HCT116 (cell line): Measurements from ENCODE around the gene ATP1B3.

ENCODE experiments used
- CTCF ChIP-seq, 3 experiments: fragments of 200-600 bp in 1 of 3; sonication (generic) in 1 of 3; IDR thresholded peaks in 2 of 3; conservative IDR thresholded peaks in 1 of 3; 2 replicates each; pipeline ENCODE4 v1.5.1; 2012 to 2017; ENCODE audit warnings: low read depth in 2 of 3, low read length in 2 of 3, antibody characterized with exemption in 1 of 3, borderline replicate concordance in 1 of 3, control low read depth in 1 of 3, mild to moderate bottlenecking in 1 of 3, mixed read lengths in 1 of 3, mixed run types in 1 of 3, moderate library complexity in 1 of 3; ENCODE audit not compliant: insufficient read depth in 1 of 3
- ELF1 ChIP-seq: IDR thresholded peaks from 2 replicates; pipeline ENCODE4 v1.6.1; 2012; ENCODE audit warnings: low read depth, borderline replicate concordance
- EZH2 ChIP-seq: fragments of 200-600 bp; sonication (generic); IDR thresholded peaks from 2 replicates; pipeline ENCODE4 v1.6.1; 2017; ENCODE audit warnings: antibody characterized with exemption, mixed run types
- JUND ChIP-seq: IDR thresholded peaks from 2 replicates; pipeline ENCODE4 v1.6.1; 2012
- POLR2A ChIP-seq: IDR thresholded peaks from 2 replicates; pipeline ENCODE4 v1.7.0; 2011; ENCODE audit warnings: borderline replicate concordance; ENCODE audit not compliant: insufficient read depth, insufficient read length; ENCODE audit errors: extremely low read depth
- REST ChIP-seq: IDR thresholded peaks from 2 replicates; pipeline ENCODE4 v1.6.1; 2012; ENCODE audit warnings: low read depth
- SP1 ChIP-seq: IDR thresholded peaks from 2 replicates; pipeline ENCODE4 v1.6.1; 2012; ENCODE audit warnings: low read depth

DNA sequence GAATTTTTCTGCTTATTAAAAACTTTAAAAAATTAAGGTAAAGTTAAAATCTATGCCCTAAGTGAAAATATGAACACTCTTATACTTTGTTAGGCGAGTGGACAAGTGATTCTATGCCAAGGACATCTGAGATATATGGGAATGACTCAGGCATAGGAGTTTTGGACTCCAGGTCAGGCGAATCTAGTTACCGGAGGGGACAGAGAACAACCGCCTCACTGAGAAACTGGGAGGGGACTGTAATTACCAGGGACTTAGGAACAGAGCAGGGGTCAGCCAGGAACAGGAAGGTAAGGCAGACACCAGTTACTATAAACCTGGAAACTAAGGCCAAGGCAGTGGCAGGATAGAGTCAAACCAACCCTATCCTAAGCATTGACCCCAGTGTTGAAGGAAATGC is 16.8 kb upstream of the ATP1B3 start:
- no peak for TF ChIP-seq REST
- no peak for TF ChIP-seq ELF1
- no peak for TF ChIP-seq POLR2A
- no peak for TF ChIP-seq JUND
- TF ChIP-seq CTCF (IDR thresholded peaks at IDR 0.05 in 2 of 3, conservative IDR thresholded peaks at IDR 0.05 in 1 of 3; ENCODE audit: borderline replicate concordance in 1 of 3, insufficient read depth in 1 of 3, low read depth in 2 of 3, low read length in 2 of 3), result no peak
- TF ChIP-seq SP1, result no peak
- no peak for TF ChIP-seq EZH2
